Skeletal muscle satellite cell (primary cell): ENCODE measurements around the gene CNIH1.
A peak's percentile ranks its signal among the peaks of the same experiment; 100 is the strongest.
"Not testable (repeated sequence)": the region's sequence is repeated elsewhere in the genome, so short reads cannot be mapped to it uniquely, and the experiment has no call there.

ENCODE experiments used
- H3K27me3 ChIP-seq: 2 replicates; pipeline ENCODE4 v1.7.0; 2013; ENCODE audit warnings: low read length; ENCODE audit not compliant: control insufficient read depth, insufficient read depth
- H3K36me3 ChIP-seq: 2 replicates; pipeline ENCODE4 v1.7.0; 2013; ENCODE audit warnings: mild to moderate bottlenecking, control low read depth, low read length; ENCODE audit not compliant: insufficient read depth
- H3K4me1 ChIP-seq: 2 replicates; pipeline ENCODE4 v1.7.0; 2013; ENCODE audit warnings: low read length; ENCODE audit not compliant: control insufficient read depth, insufficient read depth
- H3K4me2 ChIP-seq: 2 replicates; pipeline ENCODE4 v1.7.0; 2013; ENCODE audit warnings: mild to moderate bottlenecking, low read length
- H3K4me3 ChIP-seq: 2 replicates; pipeline ENCODE4 v1.7.0; 2013; ENCODE audit warnings: low read length
- H3K9ac ChIP-seq: 2 replicates; pipeline ENCODE4 v1.7.0; 2013; ENCODE audit warnings: mild to moderate bottlenecking, low read depth, low read length, moderate library complexity
- H3K9me3 ChIP-seq: replicated peaks from 2 replicates; pipeline ENCODE4 v1.7.0; 2013; ENCODE audit warnings: mild to moderate bottlenecking, control low read depth, low read length

Gene CNIH1

DNA sequence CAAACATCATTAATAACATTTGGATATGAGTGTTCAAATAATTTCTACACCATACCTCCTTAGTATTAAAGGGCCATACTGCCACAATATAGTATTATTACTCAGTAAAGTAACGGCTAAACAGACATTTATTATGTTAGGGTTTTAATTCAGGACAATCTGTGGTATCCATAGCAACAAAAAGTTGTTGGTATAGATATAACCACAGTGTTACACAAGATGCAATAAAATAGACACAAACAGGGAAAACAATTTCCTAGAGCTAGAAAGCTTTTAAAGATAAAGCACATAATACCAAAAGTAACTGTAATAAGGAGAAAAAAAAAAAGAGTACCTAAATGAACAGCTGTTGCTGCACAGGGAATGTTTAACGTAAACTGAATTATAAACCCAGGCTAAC, 16.1 kb downstream of the CNIH1 start:
- Histone ChIP-seq H3K36me3 (peaks cover 49% of the 10 kb centered on the region), H3K4me1 (no peaks in the 10 kb centered on the region), H3K27me3 (no peaks in the 10 kb centered on the region), H3K4me2 (no peak overlapping the region), H3K4me3 (no peak overlapping the region), H3K9me3 (no peaks in the 10 kb centered on the region), H3K9ac (no peak overlapping the region)

DNA sequence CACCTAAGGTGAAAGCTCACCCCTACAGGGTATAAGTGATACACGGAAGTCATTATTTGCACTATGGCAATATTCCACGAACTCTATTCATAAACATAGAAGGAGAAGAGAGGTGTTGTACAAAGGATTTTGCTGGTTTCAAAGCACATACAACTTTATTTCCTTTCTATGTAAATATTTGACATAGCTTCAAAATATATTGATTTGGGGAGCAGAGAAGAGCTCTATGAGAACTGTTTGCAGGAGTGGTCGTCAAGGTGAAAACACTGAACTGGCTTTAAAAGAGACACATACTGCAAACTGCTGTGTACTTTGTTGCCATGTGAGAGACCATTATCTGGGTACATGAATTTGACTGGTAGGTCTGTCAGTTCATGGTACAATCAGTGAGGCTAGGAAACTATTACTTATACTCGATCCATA, 16.7 kb downstream of the CNIH1 start:
- Histone ChIP-seq H3K27me3 (no peaks in the 10 kb centered on the region), H3K4me2 (no peak overlapping the region), H3K4me1 (no peaks in the 10 kb centered on the region), H3K9me3 (no peaks in the 10 kb centered on the region), H3K36me3 (peaks cover 47% of the 10 kb centered on the region), H3K4me3 (no peak overlapping the region), H3K9ac (no peak overlapping the region)

DNA sequence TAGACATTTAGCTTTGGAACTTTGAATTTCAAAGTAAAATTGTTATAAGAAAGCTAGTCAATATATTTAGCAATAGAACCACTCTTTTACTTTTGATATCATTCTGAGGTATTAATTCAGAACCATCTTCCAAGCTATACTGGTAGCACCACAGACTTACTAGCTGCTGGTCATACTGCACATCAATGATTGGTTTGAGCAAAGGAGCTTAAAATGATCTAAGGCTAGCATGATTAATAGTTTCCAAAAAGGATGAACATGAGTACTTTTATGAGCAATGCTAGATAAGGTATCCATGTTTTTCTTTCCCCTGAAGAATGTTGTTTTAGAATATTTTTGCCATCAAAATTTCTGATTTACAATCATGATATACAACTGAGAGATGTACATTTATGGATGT, 17.2 kb downstream of the CNIH1 start:
- Histone ChIP-seq H3K4me1 (no peaks in the 10 kb centered on the region), H3K4me3 (no peak overlapping the region), H3K4me2 (no peak overlapping the region), H3K36me3 (peaks cover 44% of the 10 kb centered on the region), H3K9me3 (no peaks in the 10 kb centered on the region), H3K27me3 (no peaks in the 10 kb centered on the region), H3K9ac (no peak overlapping the region)

GRCh38 chr14:54420478-54421142, 20.6 kb downstream of the CNIH1 start:
- H3K4me3 ChIP-seq: no peak overlapping the region
- no peaks in the 10 kb centered on the region for H3K4me1 ChIP-seq
- no peak overlapping the region for H3K4me2 ChIP-seq
- H3K9ac ChIP-seq: no peak overlapping the region
- H3K27me3 ChIP-seq: no peaks in the 10 kb centered on the region
- peaks cover 12% of the 10 kb centered on the region for H3K36me3 ChIP-seq
- no peaks in the 10 kb centered on the region for H3K9me3 ChIP-seq

- no peak overlapping the region for H3K4me2 ChIP-seq
- no peaks in the 10 kb centered on the region for H3K9me3 ChIP-seq
- H3K4me3 ChIP-seq: no peak overlapping the region
- no peak overlapping the region for H3K9ac ChIP-seq
- no peaks in the 10 kb centered on the region for H3K4me1 ChIP-seq
- peaks cover 7% of the 10 kb centered on the region for H3K36me3 ChIP-seq
- H3K27me3 ChIP-seq: no peaks in the 10 kb centered on the region
These were observed 29.8 kb downstream of the CNIH1 start for GRCh38 chr14:54411371-54411770.

DNA sequence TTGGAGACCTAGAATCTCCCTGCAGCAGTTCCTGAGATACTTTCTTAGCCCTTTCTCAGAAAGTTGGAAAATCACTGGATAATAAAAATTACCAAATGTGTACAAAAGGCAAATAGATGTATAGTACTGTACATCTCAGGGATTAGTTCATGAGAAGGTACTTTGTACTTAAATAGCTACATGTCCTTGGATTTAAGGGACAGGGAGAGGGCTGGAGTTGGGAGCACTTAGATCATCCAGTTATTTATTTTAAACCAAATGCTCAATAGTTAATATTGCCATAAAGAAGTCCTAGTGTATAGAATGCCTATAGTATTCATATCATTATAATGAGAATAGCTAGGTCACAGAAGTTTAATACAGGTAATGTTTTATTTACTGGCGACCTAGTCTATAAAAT, 31.0 kb downstream of the CNIH1 start:
- H3K9ac ChIP-seq: no peak overlapping the region
- no peaks in the 10 kb centered on the region for H3K9me3 ChIP-seq
- H3K4me2 ChIP-seq: no peak overlapping the region
- H3K4me1 ChIP-seq: no peaks in the 10 kb centered on the region
- H3K36me3 ChIP-seq: peaks cover 7% of the 10 kb centered on the region
- no peak overlapping the region for H3K4me3 ChIP-seq
- H3K27me3 ChIP-seq: no peaks in the 10 kb centered on the region

DNA sequence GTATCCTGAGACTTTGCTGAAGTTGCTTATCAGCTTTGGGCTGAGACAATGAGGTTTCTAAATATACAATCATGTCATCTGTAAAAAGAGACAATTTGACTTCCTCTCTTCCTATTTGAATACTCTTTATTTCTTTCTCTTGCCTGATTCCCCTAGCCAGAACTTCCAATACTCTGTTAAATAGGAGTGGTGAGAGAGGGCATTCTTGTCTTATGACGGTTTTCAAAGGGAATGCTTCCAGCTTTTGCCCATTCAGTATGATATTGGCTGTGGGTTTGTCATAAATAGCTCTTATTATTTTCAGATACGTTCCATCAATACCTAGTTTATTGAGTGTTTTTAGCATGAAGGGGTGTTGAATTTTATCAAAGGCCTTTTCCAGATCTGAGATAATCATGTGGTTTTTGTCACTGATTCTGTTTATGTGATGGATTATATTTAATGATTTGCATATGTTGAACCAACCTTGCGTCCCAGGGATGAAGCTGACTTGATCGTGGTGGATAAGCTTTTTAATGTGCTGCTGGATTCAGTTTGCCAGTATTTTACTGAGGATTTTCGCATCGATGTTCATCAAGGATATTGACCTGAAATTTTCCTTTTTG, 37.7 kb downstream of the CNIH1 start:
- not testable (repeated sequence) for H3K27me3 ChIP-seq, H3K4me2 ChIP-seq, H3K4me3 ChIP-seq, H3K9ac ChIP-seq, H3K36me3 ChIP-seq, H3K4me1 ChIP-seq, H3K9me3 ChIP-seq

DNA sequence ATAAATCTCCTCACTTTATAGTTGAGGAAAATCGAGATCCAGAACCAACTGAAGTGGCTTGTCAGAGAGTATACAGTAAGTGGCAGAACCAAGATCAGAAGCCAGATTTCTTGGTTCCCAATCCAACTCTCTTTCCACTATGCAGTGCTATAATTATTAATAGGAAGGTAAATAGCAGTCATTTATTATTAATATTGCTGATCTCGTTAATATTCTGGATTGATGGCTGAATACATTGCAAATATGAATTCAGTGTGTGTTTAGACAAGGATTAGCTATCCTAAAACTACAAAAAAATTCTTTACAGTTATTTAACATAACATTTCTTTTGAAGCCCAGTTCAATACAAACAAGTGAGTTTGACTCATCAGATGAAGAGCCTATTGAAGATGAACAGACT, 41.6 kb downstream of the CNIH1 start:
- Histone ChIP-seq H3K4me3 (no peak overlapping the region), H3K4me1 (peaks cover 15% of the 10 kb centered on the region), H3K4me2 (no peak overlapping the region), H3K27me3 (no peaks in the 10 kb centered on the region), H3K9ac (no peak overlapping the region), H3K9me3 (no peaks in the 10 kb centered on the region), H3K36me3 (no peaks in the 10 kb centered on the region)

GRCh38 chr14:54396493-54397335, 44.5 kb downstream of the CNIH1 start, which contains the start of gene CDKN3:
TSS of gene CDKN3 (plus strand) at chr14:54397007. CDS start at chr14:54397069, 62 bp downstream.
- H3K36me3 ChIP-seq: no peaks in the 10 kb centered on the region
- H3K27me3 ChIP-seq: no peaks in the 10 kb centered on the region
- H3K4me3 ChIP-seq: peak within 1 kb of the TSS; percentile 91
- H3K4me1 ChIP-seq: peaks cover 15% of the 10 kb centered on the region
- peak within 1 kb of the TSS; percentile 78 for H3K9ac ChIP-seq
- peak within 1 kb of the TSS; percentile 94 for H3K4me2 ChIP-seq
- H3K9me3 ChIP-seq: no peaks in the 10 kb centered on the region

DNA sequence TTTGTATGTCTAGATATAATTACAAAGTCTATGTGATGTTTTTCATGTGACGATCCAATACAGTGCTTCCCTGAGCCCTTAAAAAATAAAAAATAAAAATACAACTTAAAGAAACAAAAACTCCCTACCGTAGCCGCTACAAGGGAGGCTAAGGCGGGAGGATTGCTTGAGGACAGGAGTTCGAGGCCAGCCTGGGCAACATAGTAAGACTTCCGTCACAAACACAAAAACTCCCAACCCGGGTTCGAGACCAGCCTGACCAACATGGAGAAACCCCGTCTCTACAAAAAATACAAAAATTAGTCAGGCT, 45.0 kb downstream of the CNIH1 start:
- Histone ChIP-seq H3K4me2 (peak overlapping the region; percentile 75), H3K9me3 (no peaks in the 10 kb centered on the region), H3K27me3 (peaks cover 3% of the 10 kb centered on the region), H3K4me3 (peak overlapping the region; percentile 91), H3K9ac (peak overlapping the region; percentile 62), H3K36me3 (no peaks in the 10 kb centered on the region), H3K4me1 (peaks cover 15% of the 10 kb centered on the region)

- H3K4me3 ChIP-seq: no peak overlapping the region
- no peaks in the 10 kb centered on the region for H3K9me3 ChIP-seq
- H3K4me2 ChIP-seq: no peak overlapping the region
- peaks cover 4% of the 10 kb centered on the region for H3K27me3 ChIP-seq
- no peaks in the 10 kb centered on the region for H3K36me3 ChIP-seq
- peaks cover 15% of the 10 kb centered on the region for H3K4me1 ChIP-seq
- no peak overlapping the region for H3K9ac ChIP-seq
These were observed 45.5 kb downstream of the CNIH1 start for GRCh38 chr14:54395716-54396115.
